IgD-negative memory B cell (primary cell): ENCODE data around the gene AMH. TPM values are rescaled to one million over a fixed set of nuclear protein-coding genes. Genes with fewer than 3 reads are reported as not detected.

ENCODE experiments used
- H3K27ac Mint-ChIP-seq, 3 donors: one replicate each; pipeline ENCODE4 v1.8.0; 2020 to 2022; ENCODE audit warnings: mild to moderate bottlenecking in 3 of 3, mixed read lengths in 3 of 3, moderate library complexity in 1 of 3
- H3K27me3 Mint-ChIP-seq: one replicate; pipeline ENCODE4 v1.8.0; 2021; ENCODE audit warnings: mixed read lengths
- H3K36me3 Mint-ChIP-seq: one replicate; pipeline ENCODE4 v1.8.0; 2020; ENCODE audit warnings: mild to moderate bottlenecking, mixed read lengths
- H3K4me1 Mint-ChIP-seq, 3 donors: one replicate each; pipeline ENCODE4 v1.8.0; 2020 to 2022; ENCODE audit warnings: mixed read lengths in 3 of 3, mild to moderate bottlenecking in 1 of 3
- H3K4me3 Mint-ChIP-seq, 4 donors: one replicate each; pipeline ENCODE4 v1.8.0; 2020 to 2022; ENCODE audit warnings: mild to moderate bottlenecking in 4 of 4, mixed read lengths in 4 of 4, moderate library complexity in 3 of 4
- H3K9me3 Mint-ChIP-seq, 3 donors: one replicate each; pipeline ENCODE4 v1.8.0; 2020 to 2021; ENCODE audit warnings: mixed read lengths in 3 of 3, mild to moderate bottlenecking in 1 of 3
- polyA plus RNA-seq: library from polyadenylated mRNA; unstranded; fragments of 300-500 nt; fragmentation: Illumina TruSeq; gene quantifications from one replicate; pipeline ENCODE4 v1.2.3, GENCODE V29; 2021

The AMH gene
- polyA plus RNA-seq, 1 donor from 2014 or later, result 0.15 TPM

DNA sequence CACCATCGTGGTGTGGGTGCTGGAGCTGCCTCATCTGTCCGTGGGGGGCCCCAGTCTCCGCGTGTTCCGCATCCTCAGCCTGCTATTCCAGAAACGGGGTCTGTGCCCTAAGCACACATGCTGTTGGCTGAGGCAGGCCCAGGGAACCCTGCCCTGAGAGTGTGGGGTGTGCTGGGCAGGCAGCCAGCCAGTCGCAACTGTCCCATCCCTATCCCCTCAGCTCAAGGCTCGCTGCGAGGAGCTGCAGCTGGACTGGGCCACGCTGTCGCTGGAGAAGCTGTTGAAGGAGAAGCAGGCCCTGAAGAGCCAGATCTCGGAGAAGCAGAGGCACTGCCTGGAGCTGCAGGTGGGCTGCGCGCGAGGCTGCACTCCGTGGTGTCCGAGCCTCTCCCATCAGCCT is 34.9 kb upstream of the AMH start:
- H3K4me1 Mint-ChIP-seq, result peaks cover 0 to 8% (median 8%) of the 10 kb centered on the region in 3 donors
- no peak overlapping the region for H3K27ac Mint-ChIP-seq
- H3K4me3 Mint-ChIP-seq, result peak overlapping the region in 1 of 4 donors; percentile 26
- H3K36me3 Mint-ChIP-seq, result peaks cover 5% of the 10 kb centered on the region
- H3K9me3 Mint-ChIP-seq, result no peaks in the 10 kb centered on the region
- no peaks in the 10 kb centered on the region for H3K27me3 Mint-ChIP-seq

GRCh38 chr19:2215281-2215751 is 33.8 kb upstream of the AMH start:
- Mint-ChIP-seq H3K27ac (peak overlapping the region; percentile 23 to 83 (median 75)), H3K9me3 (no peaks in the 10 kb centered on the region), H3K4me1 (peaks cover 0 to 8% (median 8%) of the 10 kb centered on the region in 3 donors), H3K27me3 (no peaks in the 10 kb centered on the region), H3K4me3 (peak overlapping the region in 1 of 4 donors; percentile 81), H3K36me3 (peaks cover 5% of the 10 kb centered on the region)

- Mint-ChIP-seq H3K36me3 (peaks cover 7% of the 10 kb centered on the region), H3K27me3 (no peaks in the 10 kb centered on the region), H3K4me1 (peaks cover 0 to 8% (median 8%) of the 10 kb centered on the region in 3 donors), H3K4me3 (peak overlapping the region in 1 of 4 donors; percentile 70), H3K9me3 (no peaks in the 10 kb centered on the region), H3K27ac (peak overlapping the region in 2 of 3 donors; percentile 23 to 92)
These were observed 32.5 kb upstream of the AMH start for GRCh38 chr19:2216361-2217225.

- H3K4me3 Mint-ChIP-seq, result no peak overlapping the region
- no peak overlapping the region for H3K27ac Mint-ChIP-seq
- H3K27me3 Mint-ChIP-seq, result no peaks in the 10 kb centered on the region
- H3K4me1 Mint-ChIP-seq, result peaks cover 0 to 8% (median 8%) of the 10 kb centered on the region in 3 donors
- H3K9me3 Mint-ChIP-seq, result no peaks in the 10 kb centered on the region
- H3K36me3 Mint-ChIP-seq, result peaks cover 5% of the 10 kb centered on the region
These were observed 31.5 kb upstream of the AMH start for GRCh38 chr19:2217591-2217990.

DNA sequence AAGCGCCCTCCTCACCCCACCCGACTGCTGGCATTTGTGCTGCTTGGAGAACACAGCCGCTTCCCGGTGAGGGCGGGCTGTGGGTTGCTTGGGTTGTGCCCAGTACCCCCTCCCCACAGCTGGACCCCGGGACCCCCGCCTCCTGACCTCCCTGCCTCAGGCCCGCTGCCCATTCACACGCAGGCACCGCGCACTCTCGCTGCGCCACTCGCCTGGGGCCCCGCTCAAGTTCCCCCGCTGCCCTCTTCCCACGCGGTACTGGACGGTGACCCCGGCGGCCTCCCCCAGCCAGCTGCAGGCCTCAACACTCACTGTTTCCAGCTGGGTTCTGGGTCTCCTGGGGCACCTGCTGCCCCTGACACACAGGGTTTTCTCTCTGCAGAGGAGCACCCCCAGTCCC is 29.4 kb upstream of the AMH start:
- no peak overlapping the region for H3K4me3 Mint-ChIP-seq
- H3K4me1 Mint-ChIP-seq, result peaks cover 12 to 25% (median 20%) of the 10 kb centered on the region in 3 donors
- H3K27ac Mint-ChIP-seq, result no peak overlapping the region
- H3K27me3 Mint-ChIP-seq, result no peaks in the 10 kb centered on the region
- peaks cover 5% of the 10 kb centered on the region for H3K36me3 Mint-ChIP-seq
- no peaks in the 10 kb centered on the region for H3K9me3 Mint-ChIP-seq

DNA sequence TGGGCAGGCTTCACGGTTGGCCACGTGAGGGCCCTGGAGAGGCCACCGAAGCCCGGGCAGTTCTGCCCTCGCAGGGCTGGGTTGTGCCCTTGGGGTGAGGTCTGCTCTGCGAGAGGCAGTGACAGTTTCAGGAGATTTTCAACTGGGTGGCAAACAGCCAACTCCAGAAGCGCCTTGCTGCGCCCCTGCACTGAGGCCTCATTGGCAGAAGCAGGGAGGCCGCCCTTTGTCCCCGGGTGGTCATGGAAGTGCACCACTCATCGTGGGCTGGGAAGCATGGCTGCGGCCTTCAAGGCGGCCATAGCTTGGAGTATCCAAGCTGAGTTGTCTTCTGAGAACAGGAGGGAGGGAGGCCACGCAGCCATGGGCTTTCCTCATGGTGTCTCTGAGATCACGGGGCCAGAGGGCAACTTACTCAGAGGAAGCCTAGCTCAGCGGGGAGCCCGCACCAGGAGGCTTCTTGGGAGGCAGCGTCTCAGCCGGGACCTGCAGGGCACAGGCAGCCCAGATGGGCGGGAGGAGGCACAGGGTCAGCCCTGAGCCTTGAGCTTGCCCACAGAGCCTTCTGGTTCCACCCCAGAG is 27.8 kb upstream of the AMH start:
- H3K9me3 Mint-ChIP-seq, result no peaks in the 10 kb centered on the region
- peaks cover 6% of the 10 kb centered on the region for H3K36me3 Mint-ChIP-seq
- H3K4me3 Mint-ChIP-seq, result peak overlapping the region in 1 of 4 donors; percentile 17
- H3K27me3 Mint-ChIP-seq, result no peaks in the 10 kb centered on the region
- peak overlapping the region in 1 of 3 donors; percentile 21 for H3K27ac Mint-ChIP-seq
- H3K4me1 Mint-ChIP-seq, result peaks cover 14 to 23% (median 15%) of the 10 kb centered on the region in 3 donors

DNA sequence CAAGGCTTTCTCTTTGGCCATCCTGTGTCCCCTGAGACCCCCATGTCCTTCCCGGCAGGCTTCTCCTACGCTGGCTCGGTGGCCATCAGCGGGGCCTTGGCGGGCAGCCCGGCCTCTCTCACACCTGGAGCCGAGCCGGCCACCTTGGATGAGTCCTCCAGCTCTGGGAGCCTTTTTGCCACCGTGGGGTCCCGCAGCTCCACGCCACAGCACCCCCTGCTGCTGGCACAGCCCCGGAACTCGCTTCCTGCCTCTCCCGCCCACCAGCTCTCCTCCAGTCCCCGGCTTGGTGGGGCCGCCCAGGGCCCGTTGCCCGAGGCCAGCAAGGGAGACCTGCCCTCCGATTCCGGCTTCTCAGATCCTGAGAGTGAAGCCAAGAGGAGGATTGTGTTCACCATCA is 27.2 kb upstream of the AMH start:
- Mint-ChIP-seq H3K9me3 (no peaks in the 10 kb centered on the region), H3K36me3 (peaks cover 6% of the 10 kb centered on the region), H3K4me1 (peaks cover 14 to 23% (median 15%) of the 10 kb centered on the region in 3 donors), H3K27me3 (no peaks in the 10 kb centered on the region), H3K27ac (no peak overlapping the region), H3K4me3 (no peak overlapping the region)

GRCh38 chr19:2223391-2223790 is 25.7 kb upstream of the AMH start:
- H3K27me3 Mint-ChIP-seq, result no peaks in the 10 kb centered on the region
- peaks cover 15 to 25% (median 18%) of the 10 kb centered on the region in 3 donors for H3K4me1 Mint-ChIP-seq
- H3K4me3 Mint-ChIP-seq, result peak overlapping the region in 3 of 4 donors; percentile 92
- H3K27ac Mint-ChIP-seq, result peak overlapping the region; percentile 97 to 99 (median 99)
- no peaks in the 10 kb centered on the region for H3K9me3 Mint-ChIP-seq
- peaks cover 4% of the 10 kb centered on the region for H3K36me3 Mint-ChIP-seq

- Mint-ChIP-seq H3K4me1 (peaks cover 17 to 25% (median 18%) of the 10 kb centered on the region in 3 donors), H3K27me3 (no peaks in the 10 kb centered on the region), H3K27ac (peak overlapping the region; percentile 97 to 99 (median 99)), H3K4me3 (peak overlapping the region; percentile 58 to 92 (median 92)), H3K9me3 (no peaks in the 10 kb centered on the region), H3K36me3 (peaks cover 4% of the 10 kb centered on the region)
These were observed 25.2 kb upstream of the AMH start for GRCh38 chr19:2223959-2224358.

- no peaks in the 10 kb centered on the region for H3K9me3 Mint-ChIP-seq
- no peaks in the 10 kb centered on the region for H3K27me3 Mint-ChIP-seq
- peaks cover 17 to 25% (median 18%) of the 10 kb centered on the region in 3 donors for H3K4me1 Mint-ChIP-seq
- peak overlapping the region; percentile 97 to 99 (median 99) for H3K27ac Mint-ChIP-seq
- peak overlapping the region in 1 of 4 donors; percentile 92 for H3K4me3 Mint-ChIP-seq
- H3K36me3 Mint-ChIP-seq, result peaks cover 4% of the 10 kb centered on the region
These were observed 24.3 kb upstream of the AMH start for GRCh38 chr19:2224754-2225349.

DNA sequence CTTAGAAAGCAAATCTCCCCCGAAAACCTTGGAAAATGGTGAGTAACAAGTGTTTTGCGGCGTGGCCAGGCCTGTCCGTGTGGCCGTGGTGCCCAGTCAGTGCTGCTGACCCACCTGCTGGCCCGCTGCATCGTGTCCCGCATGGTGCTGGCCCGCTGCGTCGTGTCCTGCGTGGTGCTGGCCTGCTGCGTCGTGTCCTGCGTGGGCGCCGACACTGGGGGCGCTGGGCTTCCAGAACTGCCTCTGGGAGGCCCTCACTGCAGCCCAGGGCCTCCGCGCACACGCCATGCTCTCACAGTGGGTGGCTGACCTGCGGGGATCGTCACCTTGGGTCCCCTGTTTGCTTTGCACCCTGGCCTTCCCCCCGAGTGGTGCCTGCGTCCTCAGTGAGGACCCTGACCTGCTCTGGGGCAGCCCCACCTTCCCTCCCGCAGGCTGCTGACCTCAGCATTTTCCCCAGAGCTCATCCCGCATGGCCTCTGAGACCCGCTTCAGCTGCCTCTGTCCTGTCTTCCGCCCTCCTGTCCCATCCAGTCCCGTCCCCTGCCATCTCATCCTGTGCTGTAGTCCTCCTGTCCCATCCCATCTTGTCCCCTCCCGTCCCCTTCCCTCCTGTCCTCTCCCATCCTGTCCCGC is 23.6 kb upstream of the AMH start:
- Mint-ChIP-seq H3K27ac (peak overlapping the region in 1 of 3 donors; percentile 99), H3K4me1 (peaks cover 17 to 25% (median 22%) of the 10 kb centered on the region in 3 donors), H3K9me3 (no peaks in the 10 kb centered on the region), H3K27me3 (no peaks in the 10 kb centered on the region), H3K4me3 (peak overlapping the region in 2 of 4 donors; percentile 41 to 65), H3K36me3 (peaks cover 4% of the 10 kb centered on the region)

DNA sequence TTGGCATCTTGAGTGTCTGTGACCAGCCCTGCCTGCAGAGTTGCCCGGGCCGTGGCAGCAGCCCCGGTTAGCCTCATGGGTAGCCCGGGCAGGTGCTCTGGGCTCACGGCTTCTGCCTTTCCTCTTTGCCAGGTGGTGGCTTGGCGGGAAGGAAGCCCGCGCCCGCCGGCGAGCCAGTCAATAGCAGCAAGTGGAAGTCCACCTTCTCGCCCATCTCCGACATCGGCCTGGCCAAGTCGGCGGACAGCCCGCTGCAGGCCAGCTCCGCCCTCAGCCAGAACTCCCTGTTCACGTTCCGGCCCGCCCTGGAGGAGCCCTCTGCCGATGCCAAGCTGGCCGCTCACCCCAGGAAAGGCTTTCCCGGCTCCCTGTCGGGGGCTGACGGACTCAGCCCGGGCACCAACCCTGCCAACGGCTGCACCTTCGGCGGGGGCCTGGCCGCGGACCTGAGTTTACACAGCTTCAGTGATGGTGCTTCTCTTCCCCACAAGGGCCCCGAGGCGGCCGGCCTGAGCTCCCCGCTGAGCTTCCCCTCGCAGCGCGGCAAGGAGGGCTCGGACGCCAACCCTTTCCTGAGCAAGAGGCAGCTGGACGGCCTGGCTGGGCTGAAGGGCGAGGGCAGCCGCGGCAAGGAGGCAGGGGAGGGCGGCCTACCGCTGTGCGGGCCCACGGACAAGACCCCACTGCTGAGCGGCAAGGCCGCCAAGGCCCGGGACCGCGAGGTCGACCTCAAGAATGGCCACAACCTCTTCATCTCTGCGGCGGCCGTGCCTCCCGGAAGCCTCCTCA is 22.9 kb upstream of the AMH start:
- Mint-ChIP-seq H3K4me1 (peaks cover 17 to 25% (median 23%) of the 10 kb centered on the region in 3 donors), H3K4me3 (peak overlapping the region in 1 of 4 donors; percentile 37), H3K27ac (peak overlapping the region in 1 of 3 donors; percentile 53), H3K36me3 (peaks cover 1% of the 10 kb centered on the region), H3K9me3 (no peaks in the 10 kb centered on the region), H3K27me3 (no peaks in the 10 kb centered on the region)

- H3K36me3 Mint-ChIP-seq, result peaks cover 1% of the 10 kb centered on the region
- H3K27me3 Mint-ChIP-seq, result no peaks in the 10 kb centered on the region
- no peaks in the 10 kb centered on the region for H3K9me3 Mint-ChIP-seq
- peak overlapping the region in 2 of 3 donors; percentile 91 to 95 for H3K27ac Mint-ChIP-seq
- H3K4me3 Mint-ChIP-seq, result peak overlapping the region in 2 of 4 donors; percentile 53 to 77
- H3K4me1 Mint-ChIP-seq, result peaks cover 17 to 25% (median 23%) of the 10 kb centered on the region in 3 donors
These were observed 22.2 kb upstream of the AMH start for GRCh38 chr19:2226840-2227360.
